ENCODE data around the gene GJB4. TPM values are rescaled to one million over a fixed set of nuclear protein-coding genes. Genes with fewer than 3 reads are reported as not detected.

Gene GJB4
- total RNA-seq, 2 experiments from 2014 or later = not detected

- H3K9me3 ChIP-seq (ENCODE audit: control insufficient read depth in 1 of 2, insufficient read depth in 1 of 2, low read length in 2 of 2) = peaks cover 0 to 4% of the 10 kb centered on the region in 2 experiments
- H3K9me3 Mint-ChIP-seq = no peaks in the 10 kb centered on the region
- POLR2A ChIA-PET = no interaction called here
- TF ChIP-seq, protein P1, sequence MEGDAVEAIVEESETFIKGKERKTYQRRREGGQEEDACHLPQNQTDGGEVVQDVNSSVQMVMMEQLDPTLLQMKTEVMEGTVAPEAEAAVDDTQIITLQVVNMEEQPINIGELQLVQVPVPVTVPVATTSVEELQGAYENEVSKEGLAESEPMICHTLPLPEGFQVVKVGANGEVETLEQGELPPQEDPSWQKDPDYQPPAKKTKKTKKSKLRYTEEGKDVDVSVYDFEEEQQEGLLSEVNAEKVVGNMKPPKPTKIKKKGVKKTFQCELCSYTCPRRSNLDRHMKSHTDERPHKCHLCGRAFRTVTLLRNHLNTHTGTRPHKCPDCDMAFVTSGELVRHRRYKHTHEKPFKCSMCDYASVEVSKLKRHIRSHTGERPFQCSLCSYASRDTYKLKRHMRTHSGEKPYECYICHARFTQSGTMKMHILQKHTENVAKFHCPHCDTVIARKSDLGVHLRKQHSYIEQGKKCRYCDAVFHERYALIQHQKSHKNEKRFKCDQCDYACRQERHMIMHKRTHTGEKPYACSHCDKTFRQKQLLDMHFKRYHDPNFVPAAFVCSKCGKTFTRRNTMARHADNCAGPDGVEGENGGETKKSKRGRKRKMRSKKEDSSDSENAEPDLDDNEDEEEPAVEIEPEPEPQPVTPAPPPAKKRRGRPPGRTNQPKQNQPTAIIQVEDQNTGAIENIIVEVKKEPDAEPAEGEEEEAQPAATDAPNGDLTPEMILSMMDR (IDR thresholded peaks at IDR 0.05) = no peak
- peaks cover 12% of the 10 kb centered on the region for H3K27me3 Mint-ChIP-seq
- CTCF ChIA-PET = no interaction called here
- no peaks in the 10 kb centered on the region for H3K36me3 Mint-ChIP-seq (ENCODE audit: low read depth)
- no peak within 1 kb of the TSS for H3K4me3 ChIP-seq (ENCODE audit: low read length)
- no peaks in the 10 kb centered on the region for H3K4me1 ChIP-seq (ENCODE audit: insufficient read depth, low read length)
- no peak for ATAC-seq (ENCODE audit: poor library complexity)
- no peak within 1 kb of the TSS for H3K4me3 Mint-ChIP-seq
- H3K27ac Mint-ChIP-seq = no peak within 1 kb of the TSS
- peaks cover 0 to 2% of the 10 kb centered on the region in 2 experiments for H3K27me3 ChIP-seq (ENCODE audit: control insufficient read depth in 1 of 2, insufficient read depth in 2 of 2, low read length in 2 of 2)
- intact Hi-C loops (cut with DNase I, micrococcal nuclease) = no loop called here
- no peaks in the 10 kb centered on the region for H3K4me1 Mint-ChIP-seq (ENCODE audit: low read depth)
- DNase-seq = no peak
- no peaks in the 10 kb centered on the region for H3K36me3 ChIP-seq (ENCODE audit: insufficient read depth, low read length)
- H3K27ac ChIP-seq (ENCODE audit: low read depth in 1 of 2, low read length in 2 of 2) = no peak within 1 kb of the TSS
These were observed 4.4 kb upstream of the GJB4 start, which contains the start of gene GJB5 for GRCh38 chr1:34754964-34755637. Gene GJB5, plus strand, starts transcription at chr1:34755047. Its CDS starts 2,284 bp downstream, at chr1:34757331.

DNA sequence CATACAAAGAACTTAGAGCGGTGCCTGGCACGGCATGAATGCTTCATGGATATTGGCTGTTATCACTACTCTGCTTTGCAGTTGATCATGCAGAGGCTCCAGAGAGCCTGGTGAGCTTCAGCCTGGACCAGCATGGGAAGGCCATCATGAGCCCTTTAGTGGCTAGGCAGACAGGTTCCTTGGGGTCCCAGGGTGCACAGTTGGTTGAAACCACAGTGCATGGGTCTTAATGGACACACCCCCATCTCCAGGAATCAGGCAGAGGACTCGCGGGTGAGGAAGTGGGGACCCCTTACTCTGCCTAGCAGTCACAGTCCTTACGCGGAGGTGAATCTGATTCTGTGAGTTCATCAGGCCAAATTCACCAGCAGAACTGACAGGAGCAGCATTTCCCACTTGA is 3.6 kb upstream of the GJB4 start:
- no peaks in the 10 kb centered on the region for H3K9me3 Mint-ChIP-seq
- DNase-seq = no peak
- Histone ChIP-seq H3K27me3 (ENCODE audit: control insufficient read depth in 1 of 2, insufficient read depth in 2 of 2, low read length in 2 of 2) (peaks cover 0 to 2% of the 10 kb centered on the region in 2 experiments), H3K9me3 (ENCODE audit: control insufficient read depth in 1 of 2, insufficient read depth in 1 of 2, low read length in 2 of 2) (peaks cover 0 to 5% of the 10 kb centered on the region in 2 experiments), H3K4me3 (ENCODE audit: low read length) (no peak overlapping the region), H3K36me3 (ENCODE audit: insufficient read depth, low read length) (no peaks in the 10 kb centered on the region), H3K27ac (ENCODE audit: low read depth in 1 of 2, low read length in 2 of 2) (no peak overlapping the region), H3K4me1 (ENCODE audit: insufficient read depth, low read length) (no peaks in the 10 kb centered on the region)
- TF ChIP-seq, protein P1 (IDR thresholded peaks at IDR 0.05) = no peak
- H3K27me3 Mint-ChIP-seq = peaks cover 12% of the 10 kb centered on the region
- ATAC-seq (ENCODE audit: poor library complexity) = no peak
- intact Hi-C loops (cut with DNase I, micrococcal nuclease) = no loop called here
- no peak overlapping the region for H3K4me3 Mint-ChIP-seq
- POLR2A ChIA-PET = no interaction called here
- no peaks in the 10 kb centered on the region for H3K4me1 Mint-ChIP-seq (ENCODE audit: low read depth)
- H3K27ac Mint-ChIP-seq = no peak overlapping the region
- CTCF ChIA-PET = no interaction called here
- H3K36me3 Mint-ChIP-seq (ENCODE audit: low read depth) = no peaks in the 10 kb centered on the region

- CTCF ChIA-PET = no interaction called here
- Histone ChIP-seq H3K36me3 (ENCODE audit: insufficient read depth, low read length) (no peaks in the 10 kb centered on the region), H3K4me3 (ENCODE audit: low read length) (no peak overlapping the region), H3K27ac (ENCODE audit: low read depth in 1 of 2, low read length in 2 of 2) (no peak overlapping the region), H3K27me3 (ENCODE audit: control insufficient read depth in 1 of 2, insufficient read depth in 2 of 2, low read length in 2 of 2) (peaks cover 0 to 6% of the 10 kb centered on the region in 2 experiments), H3K4me1 (ENCODE audit: insufficient read depth, low read length) (no peaks in the 10 kb centered on the region), H3K9me3 (ENCODE audit: control insufficient read depth in 1 of 2, insufficient read depth in 1 of 2, low read length in 2 of 2) (peaks cover 0 to 11% of the 10 kb centered on the region in 2 experiments)
- DNase-seq (no peak), ATAC-seq (ENCODE audit: poor library complexity) (no peak)
- H3K4me1 Mint-ChIP-seq (ENCODE audit: low read depth) = no peaks in the 10 kb centered on the region
- H3K27ac Mint-ChIP-seq = no peak overlapping the region
- H3K27me3 Mint-ChIP-seq = peaks cover 17% of the 10 kb centered on the region
- TF ChIP-seq, protein P1 (IDR thresholded peaks at IDR 0.05) = no peak
- H3K4me3 Mint-ChIP-seq = no peak overlapping the region
- no peaks in the 10 kb centered on the region for H3K36me3 Mint-ChIP-seq (ENCODE audit: low read depth)
- intact Hi-C loops (cut with DNase I, micrococcal nuclease) = no loop called here
- POLR2A ChIA-PET = no interaction called here
- H3K9me3 Mint-ChIP-seq = no peaks in the 10 kb centered on the region
These were observed 2.2 kb upstream of the GJB4 start for GRCh38 chr1:34757386-34757785.
